Neural cell (in vitro differentiated cells): ENCODE measurements around the gene STAT2. TPM values are rescaled to one million over a fixed set of nuclear protein-coding genes. Genes with fewer than 3 reads are reported as not detected.
"Not testable (repeated sequence)": the region's sequence is repeated elsewhere in the genome, so short reads cannot be mapped to it uniquely, and the experiment has no call there.

Experiments
- H2AFZ ChIP-seq: fragments of 200-600, 300-800 bp; sonication (generic), shearing (Covaris generic); 2 replicates; pipeline ENCODE4 v1.6.0; 2014; ENCODE audit warnings: low read depth, mild to moderate bottlenecking, antibody characterized with exemption, low read length, moderate library complexity
- H3F3A ChIP-seq: fragments of 200-600 bp; shearing (Covaris generic); 2 replicates; pipeline ENCODE4 v1.6.1; 2016; ENCODE audit warnings: mild to moderate bottlenecking, moderate library complexity, mixed read lengths, antibody characterized with exemption, low read length; ENCODE audit not compliant: insufficient read depth, poor library complexity, severe bottlenecking
- H3K27ac ChIP-seq: fragments of 200-600, 300-800 bp; sonication (generic), shearing (Covaris generic); 2 replicates; pipeline ENCODE4 v1.5.1; 2014; ENCODE audit warnings: mild to moderate bottlenecking, low read length, moderate library complexity
- H3K27me3 ChIP-seq: fragments of 300-800, 200-600 bp; sonication (generic), shearing (Covaris generic); 2 replicates; pipeline ENCODE4 v1.6.0; 2014; ENCODE audit warnings: mild to moderate bottlenecking, low read depth, low read length, moderate library complexity; ENCODE audit not compliant: insufficient read depth
- H3K36me3 ChIP-seq: fragments of 300-800, 200-600 bp; sonication (generic), shearing (Covaris generic); 2 replicates; pipeline ENCODE4 v1.5.1; 2014; ENCODE audit warnings: mild to moderate bottlenecking, antibody characterized with exemption, low read length, moderate library complexity; ENCODE audit not compliant: insufficient read depth
- H3K4me2 ChIP-seq: fragments of 300-800, 200-600 bp; sonication (generic), shearing (Covaris generic); 2 replicates; pipeline ENCODE4 v1.6.0; 2014; ENCODE audit warnings: mild to moderate bottlenecking, low read length
- H3K4me3 ChIP-seq: fragments of 300-800, 200-600 bp; sonication (generic), shearing (Covaris generic); 2 replicates; pipeline ENCODE4 v1.5.1; 2014; ENCODE audit warnings: mild to moderate bottlenecking, low read length, moderate library complexity
- H3K79me2 ChIP-seq: fragments of 200-600 bp; shearing (Covaris generic); replicated peaks from 2 replicates; pipeline ENCODE4 v1.6.0; 2014; ENCODE audit warnings: mild to moderate bottlenecking, low read length, moderate library complexity; ENCODE audit not compliant: insufficient read depth
- H3K9ac ChIP-seq: fragments of 300-800, 200-600 bp; sonication (generic), shearing (Covaris generic); 2 replicates; pipeline ENCODE4 v1.6.1; 2016; ENCODE audit warnings: mild to moderate bottlenecking, low read length, mixed read lengths
- H3K9me2 ChIP-seq: fragments of 200-600 bp; shearing (Covaris generic); 2 replicates; pipeline ENCODE4 v1.6.1; 2016; ENCODE audit warnings: mild to moderate bottlenecking, low read length, mixed read lengths; ENCODE audit not compliant: insufficient read depth
- H3K9me3 ChIP-seq: fragments of 200-600, 300-800 bp; sonication (generic), shearing (Covaris generic); 2 replicates; pipeline ENCODE4 v1.6.1; 2016; ENCODE audit warnings: mild to moderate bottlenecking, mixed run types, low read length, moderate library complexity, mixed read lengths
- H4K20me1 ChIP-seq: fragments of 200-600 bp; shearing (Covaris generic); 2 replicates; pipeline ENCODE4 v1.6.1; 2016; ENCODE audit warnings: mild to moderate bottlenecking, mixed run types; ENCODE audit not compliant: insufficient read depth
- EP300 ChIP-seq: fragments of 450-650 bp; conservative IDR thresholded peaks from 2 replicates; pipeline ENCODE4 v1.6.1; 2014; ENCODE audit warnings: antibody characterized with exemption, mild to moderate bottlenecking, moderate library complexity; ENCODE audit not compliant: poor library complexity, severe bottlenecking
- EZH2 ChIP-seq: fragments of 200-600, 300-800 bp; shearing (Covaris generic), sonication (generic); IDR thresholded peaks from 2 replicates; pipeline ENCODE4 v1.6.1; 2014; ENCODE audit warnings: antibody characterized with exemption, low read length, borderline replicate concordance, mild to moderate bottlenecking; ENCODE audit not compliant: insufficient read depth, poor library complexity, severe bottlenecking
- MXI1 ChIP-seq: fragments of 450-650 bp; conservative IDR thresholded peaks from 2 replicates; pipeline ENCODE4 v1.6.1; 2014; ENCODE audit warnings: antibody characterized with exemption, mild to moderate bottlenecking; ENCODE audit not compliant: poor library complexity, severe bottlenecking
- POLR2AphosphoS5 ChIP-seq: IDR thresholded peaks from 2 replicates; pipeline ENCODE4 v1.6.1; 2012
- RAD21 ChIP-seq: fragments of 450-650 bp; conservative IDR thresholded peaks from 2 replicates; pipeline ENCODE4 v1.6.1; 2014; ENCODE audit warnings: antibody characterized with exemption, mild to moderate bottlenecking, moderate library complexity
- SMC3 ChIP-seq: fragments of 450-650 bp; conservative IDR thresholded peaks from 2 replicates; pipeline ENCODE4 v1.6.1; 2014; ENCODE audit warnings: antibody characterized with exemption, mild to moderate bottlenecking, moderate library complexity; ENCODE audit not compliant: poor library complexity
- polyA minus RNA-seq: library from RNA; depleted of rRNA, polyadenylated mRNA; stranded (reverse); fragments of >200 nt; gene quantifications from 2 replicates; pipeline ENCODE4 v1.2.3, GENCODE V29; 2014
- polyA plus RNA-seq: library from polyadenylated mRNA; depleted of rRNA; stranded (reverse); fragments of >200 nt; gene quantifications from 2 replicates; pipeline ENCODE4 v1.2.3, GENCODE V29; 2014
- TF ChIP-seq, protein P1 (sequence below): fragments of 450-650 bp; IDR thresholded peaks from 2 replicates; pipeline ENCODE4 v1.5.1; 2014; ENCODE audit warnings: antibody characterized with exemption, mild to moderate bottlenecking, moderate library complexity; ENCODE audit not compliant: poor library complexity, severe bottlenecking
- TF ChIP-seq, protein P2 (sequence below): IDR thresholded peaks from 2 replicates; pipeline ENCODE4 v1.6.1; 2012; ENCODE audit warnings: borderline replicate concordance

The STAT2 gene
- 88.2 and 99.3 TPM in 2 replicates for polyA plus RNA-seq
- 55.3 and 55.7 TPM in 2 replicates for polyA minus RNA-seq

DNA sequence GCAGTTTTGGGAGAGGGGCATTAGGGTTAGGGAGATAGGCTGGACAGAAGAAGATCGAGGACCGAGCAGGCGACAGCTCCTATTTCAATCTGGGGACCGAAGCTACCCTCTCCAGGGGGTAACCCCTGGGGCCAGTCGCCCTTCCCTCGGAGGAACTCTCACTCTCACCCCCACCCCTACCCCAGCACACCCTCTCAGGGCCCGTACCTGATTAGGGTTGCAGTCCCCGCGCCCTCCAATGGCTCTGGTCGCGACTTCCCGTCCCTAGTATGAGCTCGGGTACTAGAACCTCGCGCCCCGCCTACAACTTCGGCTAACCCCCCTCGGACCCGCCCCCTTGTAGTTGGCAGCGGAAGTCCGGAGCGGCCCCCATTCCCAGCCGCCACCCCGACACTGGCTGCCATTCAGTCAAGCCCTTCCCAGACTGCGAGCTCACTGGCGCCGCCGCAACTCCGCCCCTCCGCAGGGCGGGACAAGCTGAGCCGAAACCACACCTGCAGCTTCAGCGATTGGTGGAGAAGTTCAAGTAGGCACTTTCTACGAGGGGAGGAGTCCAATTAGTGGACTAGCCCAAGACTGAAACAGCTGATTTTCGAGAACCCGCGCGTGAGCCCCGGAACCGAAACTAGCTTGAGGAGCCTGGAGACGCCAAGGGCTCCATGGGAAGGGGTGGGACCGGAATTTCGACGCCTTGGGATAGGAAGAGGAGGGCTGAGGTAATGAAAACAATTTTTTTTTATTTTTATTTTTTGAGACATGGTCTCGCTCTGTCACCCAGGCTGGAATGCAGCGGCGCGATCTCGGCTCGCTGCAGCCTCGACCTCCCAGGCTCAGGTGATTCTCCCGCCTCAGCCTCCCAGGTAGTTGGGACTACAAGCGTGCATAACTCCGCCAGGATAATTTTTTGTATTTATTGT lies at the start of gene STAT2:
STAT2 (minus strand) TSS at position 257 of the 917 bp plus-strand sequence. CDS start 3,536 bp downstream, outside the sequence.
- no peaks in the 10 kb centered on the region for H3K27me3 ChIP-seq
- no peaks in the 10 kb centered on the region for H3K79me2 ChIP-seq
- H3K9ac ChIP-seq: peak within 1 kb of the TSS; percentile 59
- H2AFZ ChIP-seq: peak within 1 kb of the TSS; percentile 53
- H3F3A ChIP-seq: no peaks in the 10 kb centered on the region
- H3K9me3 ChIP-seq: no peaks in the 10 kb centered on the region
- H3K27ac ChIP-seq: no peak within 1 kb of the TSS
- TF ChIP-seq EZH2: no peak
- peak; percentile 48 for TF ChIP-seq MXI1
- TF ChIP-seq, protein P1, sequence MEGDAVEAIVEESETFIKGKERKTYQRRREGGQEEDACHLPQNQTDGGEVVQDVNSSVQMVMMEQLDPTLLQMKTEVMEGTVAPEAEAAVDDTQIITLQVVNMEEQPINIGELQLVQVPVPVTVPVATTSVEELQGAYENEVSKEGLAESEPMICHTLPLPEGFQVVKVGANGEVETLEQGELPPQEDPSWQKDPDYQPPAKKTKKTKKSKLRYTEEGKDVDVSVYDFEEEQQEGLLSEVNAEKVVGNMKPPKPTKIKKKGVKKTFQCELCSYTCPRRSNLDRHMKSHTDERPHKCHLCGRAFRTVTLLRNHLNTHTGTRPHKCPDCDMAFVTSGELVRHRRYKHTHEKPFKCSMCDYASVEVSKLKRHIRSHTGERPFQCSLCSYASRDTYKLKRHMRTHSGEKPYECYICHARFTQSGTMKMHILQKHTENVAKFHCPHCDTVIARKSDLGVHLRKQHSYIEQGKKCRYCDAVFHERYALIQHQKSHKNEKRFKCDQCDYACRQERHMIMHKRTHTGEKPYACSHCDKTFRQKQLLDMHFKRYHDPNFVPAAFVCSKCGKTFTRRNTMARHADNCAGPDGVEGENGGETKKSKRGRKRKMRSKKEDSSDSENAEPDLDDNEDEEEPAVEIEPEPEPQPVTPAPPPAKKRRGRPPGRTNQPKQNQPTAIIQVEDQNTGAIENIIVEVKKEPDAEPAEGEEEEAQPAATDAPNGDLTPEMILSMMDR: peak; percentile 22
- no peak for TF ChIP-seq SMC3
- TF ChIP-seq POLR2AphosphoS5: no peak
- no peak for TF ChIP-seq RAD21
- peak within 1 kb of the TSS; percentile 68 for H3K4me2 ChIP-seq
- peak within 1 kb of the TSS; percentile 83 for H3K4me3 ChIP-seq
- H4K20me1 ChIP-seq: no peaks in the 10 kb centered on the region
- H3K9me2 ChIP-seq: no peaks in the 10 kb centered on the region
- no peaks in the 10 kb centered on the region for H3K36me3 ChIP-seq

DNA sequence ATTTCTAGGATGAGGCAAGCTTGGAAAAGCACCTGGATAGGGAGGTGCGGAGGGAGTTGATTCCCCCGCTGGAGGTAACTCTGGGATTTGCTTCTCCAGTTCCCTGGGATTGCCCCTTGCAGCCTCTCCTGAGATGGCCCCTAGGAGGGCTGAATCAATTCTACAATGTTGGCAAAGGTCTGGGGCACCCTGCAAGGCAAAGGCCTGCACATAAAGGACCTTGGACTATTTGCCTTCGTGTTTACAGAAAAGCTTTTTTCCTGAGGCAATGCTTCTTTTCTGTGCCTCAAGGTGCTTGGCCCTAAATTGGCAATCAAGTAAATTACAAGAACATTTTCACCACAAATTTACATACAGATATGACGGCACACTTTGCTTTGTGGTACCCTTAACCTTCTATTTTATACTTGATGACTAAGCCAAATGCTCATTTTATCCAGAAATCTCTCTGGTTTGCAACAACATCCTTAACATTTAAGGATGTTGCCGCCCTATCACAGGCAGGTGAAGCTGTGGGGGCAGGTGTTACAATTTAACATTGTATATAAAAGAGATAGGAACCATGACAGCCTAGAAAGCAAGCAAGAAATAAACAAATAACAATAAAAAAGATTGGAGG lies 49.0 kb upstream of the STAT2 start:
- Histone ChIP-seq H3K36me3 (no peaks in the 10 kb centered on the region), H3F3A (no peaks in the 10 kb centered on the region), H3K79me2 (no peaks in the 10 kb centered on the region), H4K20me1 (no peaks in the 10 kb centered on the region), H3K27ac (no peak overlapping the region), H3K4me2 (no peak overlapping the region), H3K9ac (no peak overlapping the region), H2AFZ (no peak overlapping the region), H3K4me3 (no peak overlapping the region), H3K9me2 (no peaks in the 10 kb centered on the region), H3K27me3 (no peaks in the 10 kb centered on the region), H3K9me3 (no peaks in the 10 kb centered on the region)
- TF ChIP-seq EZH2 (no peak), MXI1 (no peak), POLR2AphosphoS5 (no peak), RAD21 (no peak), EP300 (no peak)
- TF ChIP-seq, protein P1: no peak
- TF ChIP-seq, protein P2, sequence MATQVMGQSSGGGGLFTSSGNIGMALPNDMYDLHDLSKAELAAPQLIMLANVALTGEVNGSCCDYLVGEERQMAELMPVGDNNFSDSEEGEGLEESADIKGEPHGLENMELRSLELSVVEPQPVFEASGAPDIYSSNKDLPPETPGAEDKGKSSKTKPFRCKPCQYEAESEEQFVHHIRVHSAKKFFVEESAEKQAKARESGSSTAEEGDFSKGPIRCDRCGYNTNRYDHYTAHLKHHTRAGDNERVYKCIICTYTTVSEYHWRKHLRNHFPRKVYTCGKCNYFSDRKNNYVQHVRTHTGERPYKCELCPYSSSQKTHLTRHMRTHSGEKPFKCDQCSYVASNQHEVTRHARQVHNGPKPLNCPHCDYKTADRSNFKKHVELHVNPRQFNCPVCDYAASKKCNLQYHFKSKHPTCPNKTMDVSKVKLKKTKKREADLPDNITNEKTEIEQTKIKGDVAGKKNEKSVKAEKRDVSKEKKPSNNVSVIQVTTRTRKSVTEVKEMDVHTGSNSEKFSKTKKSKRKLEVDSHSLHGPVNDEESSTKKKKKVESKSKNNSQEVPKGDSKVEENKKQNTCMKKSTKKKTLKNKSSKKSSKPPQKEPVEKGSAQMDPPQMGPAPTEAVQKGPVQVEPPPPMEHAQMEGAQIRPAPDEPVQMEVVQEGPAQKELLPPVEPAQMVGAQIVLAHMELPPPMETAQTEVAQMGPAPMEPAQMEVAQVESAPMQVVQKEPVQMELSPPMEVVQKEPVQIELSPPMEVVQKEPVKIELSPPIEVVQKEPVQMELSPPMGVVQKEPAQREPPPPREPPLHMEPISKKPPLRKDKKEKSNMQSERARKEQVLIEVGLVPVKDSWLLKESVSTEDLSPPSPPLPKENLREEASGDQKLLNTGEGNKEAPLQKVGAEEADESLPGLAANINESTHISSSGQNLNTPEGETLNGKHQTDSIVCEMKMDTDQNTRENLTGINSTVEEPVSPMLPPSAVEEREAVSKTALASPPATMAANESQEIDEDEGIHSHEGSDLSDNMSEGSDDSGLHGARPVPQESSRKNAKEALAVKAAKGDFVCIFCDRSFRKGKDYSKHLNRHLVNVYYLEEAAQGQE: no peak

DNA sequence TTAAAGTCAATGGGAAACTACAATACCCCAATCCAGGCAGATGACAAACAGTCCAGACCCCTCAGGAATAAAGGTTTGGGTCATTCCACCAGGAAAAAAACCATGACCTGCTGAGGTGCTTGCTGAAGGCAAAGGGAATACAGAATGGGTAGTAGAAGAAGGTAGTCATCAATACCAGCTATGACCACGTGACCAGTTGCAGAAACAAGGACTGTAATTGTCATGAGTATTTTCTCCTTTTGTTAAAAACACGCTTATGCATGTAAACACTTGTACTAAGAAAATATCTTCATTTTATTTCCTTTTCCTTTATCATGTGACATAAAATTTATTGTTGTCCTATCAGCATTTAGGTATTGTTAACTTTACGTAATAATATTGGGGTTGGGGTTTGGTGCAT lies 44.3 kb upstream of the STAT2 start:
- not testable (repeated sequence) for H4K20me1 ChIP-seq, H3K36me3 ChIP-seq, H3K4me2 ChIP-seq, H2AFZ ChIP-seq, H3K27ac ChIP-seq, H3K4me3 ChIP-seq, H3F3A ChIP-seq, H3K27me3 ChIP-seq, H3K9ac ChIP-seq, H3K9me2 ChIP-seq, H3K79me2 ChIP-seq, H3K9me3 ChIP-seq

DNA sequence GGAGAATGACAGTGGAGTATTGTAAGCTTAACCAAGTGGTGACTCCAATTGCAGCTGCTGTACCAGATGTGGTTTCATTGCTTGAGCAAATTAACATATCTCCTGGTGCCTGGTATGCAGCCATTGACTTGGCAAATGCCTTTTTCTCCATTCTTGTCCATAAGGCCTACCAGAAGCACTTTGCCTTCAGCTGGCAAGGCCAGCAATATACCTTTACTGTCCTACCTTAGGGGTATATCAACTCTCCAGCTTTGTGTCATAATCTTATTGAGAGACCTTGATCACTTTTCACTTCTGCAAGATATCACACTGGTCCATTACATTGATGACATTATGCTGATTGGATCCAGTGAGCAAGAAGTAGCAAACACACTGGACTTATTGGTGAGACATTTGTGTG lies 41.7 kb upstream of the STAT2 start:
- not testable (repeated sequence) for H3K9me3 ChIP-seq, H3K36me3 ChIP-seq, H4K20me1 ChIP-seq, H2AFZ ChIP-seq, H3K9ac ChIP-seq, H3F3A ChIP-seq, H3K27ac ChIP-seq, H3K9me2 ChIP-seq, H3K79me2 ChIP-seq, H3K27me3 ChIP-seq, H3K4me3 ChIP-seq, H3K4me2 ChIP-seq
